Ovary (tissue), 9 donors: ENCODE results near the gene ZNF777. TPM values are rescaled to one million over a fixed set of nuclear protein-coding genes. Genes with fewer than 3 reads are reported as not detected.

Source experiments
- DNase-seq, 5 donors: peaks; one replicate each; pipeline ENCODE4 v3.0.0-alpha.2; 2019 to 2020
- H3K27ac ChIP-seq, 2 donors: fragments of 200-600 bp; one replicate each; pipeline versions ENCODE4 v1.5.1 to v1.8.0; 2019 to 2022
- H3K27me3 ChIP-seq: fragments of 200-600 bp; one replicate; pipeline ENCODE4 v1.8.0; 2022
- H3K36me3 ChIP-seq: fragments of 200-600 bp; sonication (generic); one replicate; pipeline ENCODE4 v1.5.1; 2019
- H3K4me1 ChIP-seq: one replicate; pipeline ENCODE4 v1.8.1; 2013; ENCODE audit warnings: mild to moderate bottlenecking, moderate library complexity; ENCODE audit not compliant: insufficient read depth
- H3K4me3 ChIP-seq: fragments of 200-600 bp; sonication (generic); one replicate; pipeline ENCODE4 v1.5.1; 2017
- H3K9me3 ChIP-seq, 2 donors: fragments of 200-600 bp in 1 of 2; sonication (generic) in 1 of 2; one replicate each; pipeline versions ENCODE4 v1.5.1 to v1.8.1; 2013 to 2019; ENCODE audit warnings: mild to moderate bottlenecking in 1 of 2, moderate library complexity in 1 of 2
- EP300 ChIP-seq: sonication (generic); formaldehyde crosslinking; IDR thresholded peaks from one replicate; pipeline ENCODE4 v1.6.1; 2017; ENCODE audit warnings: antibody characterized with exemption
- POLR2A ChIP-seq: fragments of 450-650 bp; IDR thresholded peaks from one replicate; pipeline ENCODE4 v1.6.1; 2017; ENCODE audit warnings: antibody characterized with exemption, mild to moderate bottlenecking, moderate library complexity
- WGBS, 3 donors: extraction: QIAGEN DNeasy Blood & Tissue Kit in 1 of 3; methylation state at CpG; one replicate each; pipeline versions ENCODE4 v1.1.5 to v1.1.7; 2013 to 2017; 5-methylcytosine and 5-hydroxymethylcytosine counted together
- intact Hi-C, 4 donors: fragments of 100-400 bp; cut with DNase I; formaldehyde crosslinking; loops; one replicate each; pipeline versions ENCODE4 v1.11.0 to v1.15.1; 2022 to 2023
- polyA plus RNA-seq, 2 donors: library from polyadenylated mRNA; stranded (reverse); fragments of 200-250 nt in 1 of 2; fragments of 350-450 nt in 1 of 2; fragmentation: Illumina TruSeq in 1 of 2; extraction: RNeasy Lipid Tissue Mini Kit (QIAGEN cat#74804) in 1 of 2; gene quantifications; one replicate each; pipeline ENCODE4 v1.2.3, GENCODE V29; 2013 to 2014
- total RNA-seq, 7 donors: library from RNA; depleted of rRNA in 2 of 7; stranded (reverse); fragments of >200 nt in 2 of 7; fragmentation: NEBNext Ultra II Directional in 3 of 7; extraction: Animal tissue kit (Norgen Biotek cat#: 25700) in 3 of 7; gene quantifications; one replicate each; pipeline versions ENCODE4 v1.1.0 to v1.2.4, GENCODE V29; 2016 to 2023
- TF ChIP-seq, protein P1 (sequence below), 3 donors: fragments of 450-650 bp in 2 of 3; fragments of 200-600 bp in 1 of 3; IDR thresholded peaks; one replicate each; pipeline versions ENCODE4 v1.5.1 to v1.8.0; 2016 to 2022; ENCODE audit warnings: antibody characterized with exemption in 3 of 3, mild to moderate bottlenecking in 1 of 3
- donor health status: DM: no; HTN: no; CAD: no; lungs with moderate emphysema.
- donor health status: DM: no; HTN: no; CAD: no.
- donor health status: Bipolar disorder and iron deficiency.
- donor health status: DM: yes; HTN: yes; CAD: no.
- donor health status: DM: no; HTN: no; CAD: no.
- donor health status: DM: yes; HTN: yes; CAD: no.

The ZNF777 gene
- total and polyA plus RNA-seq, 9 donors, result 3.8 to 20.4 (median 13.8) TPM

DNA sequence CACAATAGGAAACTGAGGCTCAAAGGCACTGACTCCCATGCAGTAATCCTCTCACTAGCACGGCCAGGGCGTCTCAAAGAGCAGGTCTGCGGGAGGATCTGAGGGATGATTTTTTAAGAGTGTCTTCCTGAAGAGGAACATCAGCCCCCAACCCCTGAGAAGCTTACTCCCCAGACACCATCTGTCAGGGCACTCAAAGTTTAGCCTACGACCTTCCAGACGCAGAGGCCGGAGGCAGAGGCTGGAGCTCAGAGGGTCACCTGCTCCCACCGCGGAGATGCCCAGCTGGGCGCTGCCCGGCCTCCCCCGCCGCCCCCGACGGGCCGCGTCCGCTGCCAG, 1.7 kb downstream of the ZNF777 start:
- peak overlapping the region; percentile 39 to 50 for H3K27ac ChIP-seq

GRCh38 chr7:149458235-149458634, 2.6 kb downstream of the ZNF777 start:
- intact Hi-C loops, result no loop called here
- WGBS, 3 donors, result 80 to 84% (median 82%) methylated on average over 3 of the region's 3 CpGs
- DNase-seq, result no peak
- Histone ChIP-seq H3K9me3 (no peaks in the 10 kb centered on the region), H3K36me3 (no peaks in the 10 kb centered on the region), H3K27ac (no peak overlapping the region), H3K4me3 (no peak overlapping the region), H3K27me3 (no peaks in the 10 kb centered on the region), H3K4me1 (peaks cover 9% of the 10 kb centered on the region)
- TF ChIP-seq POLR2A (no peak), EP300 (no peak)
- TF ChIP-seq, protein P1, sequence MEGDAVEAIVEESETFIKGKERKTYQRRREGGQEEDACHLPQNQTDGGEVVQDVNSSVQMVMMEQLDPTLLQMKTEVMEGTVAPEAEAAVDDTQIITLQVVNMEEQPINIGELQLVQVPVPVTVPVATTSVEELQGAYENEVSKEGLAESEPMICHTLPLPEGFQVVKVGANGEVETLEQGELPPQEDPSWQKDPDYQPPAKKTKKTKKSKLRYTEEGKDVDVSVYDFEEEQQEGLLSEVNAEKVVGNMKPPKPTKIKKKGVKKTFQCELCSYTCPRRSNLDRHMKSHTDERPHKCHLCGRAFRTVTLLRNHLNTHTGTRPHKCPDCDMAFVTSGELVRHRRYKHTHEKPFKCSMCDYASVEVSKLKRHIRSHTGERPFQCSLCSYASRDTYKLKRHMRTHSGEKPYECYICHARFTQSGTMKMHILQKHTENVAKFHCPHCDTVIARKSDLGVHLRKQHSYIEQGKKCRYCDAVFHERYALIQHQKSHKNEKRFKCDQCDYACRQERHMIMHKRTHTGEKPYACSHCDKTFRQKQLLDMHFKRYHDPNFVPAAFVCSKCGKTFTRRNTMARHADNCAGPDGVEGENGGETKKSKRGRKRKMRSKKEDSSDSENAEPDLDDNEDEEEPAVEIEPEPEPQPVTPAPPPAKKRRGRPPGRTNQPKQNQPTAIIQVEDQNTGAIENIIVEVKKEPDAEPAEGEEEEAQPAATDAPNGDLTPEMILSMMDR (IDR thresholded peaks at IDR 0.05), result no peak

More for the DNA sequence above, 1.7 kb downstream of the ZNF777 start:
- intact Hi-C loops, result no loop called here
- TF ChIP-seq POLR2A (no peak), EP300 (no peak)
- TF ChIP-seq, protein P1 (IDR thresholded peaks at IDR 0.05), result no peak
- Histone ChIP-seq H3K27me3 (no peaks in the 10 kb centered on the region), H3K4me3 (peak overlapping the region; percentile 56), H3K9me3 (no peaks in the 10 kb centered on the region), H3K36me3 (no peaks in the 10 kb centered on the region), H3K4me1 (peaks cover 9% of the 10 kb centered on the region)
- 5 to 10% (median 7%) methylated on average over 15 to 17 of the region's 17 CpGs for WGBS, 3 donors
- DNase-seq, result no peak

DNA sequence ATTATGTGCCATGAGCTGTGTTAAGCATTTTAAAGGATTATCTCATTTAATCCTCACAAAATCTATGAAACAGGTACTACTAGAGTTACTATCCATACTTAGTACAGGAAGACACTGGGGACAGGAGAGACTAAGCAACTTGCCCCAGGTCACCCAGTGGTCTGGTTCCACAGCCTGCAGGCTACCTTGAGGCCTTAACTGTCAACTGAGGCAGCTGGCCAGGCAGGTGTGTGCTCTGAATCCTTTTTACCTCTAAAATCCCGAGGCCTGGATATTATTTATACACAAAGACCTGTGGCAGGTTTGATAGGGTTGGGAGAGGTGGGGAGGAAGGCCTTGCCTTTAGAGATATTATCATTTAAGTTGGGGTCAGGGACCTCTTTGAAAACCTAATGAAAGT, 3.1 kb downstream of the ZNF777 start:
- 72 to 84% (median 83%) methylated on average over 1 of the region's 1 CpG for WGBS, 3 donors
- no peak for DNase-seq
- TF ChIP-seq, protein P1 (IDR thresholded peaks at IDR 0.05), result no peak
- TF ChIP-seq POLR2A (no peak), EP300 (no peak)
- H3K27me3 ChIP-seq, result no peaks in the 10 kb centered on the region
- no peak overlapping the region for H3K4me3 ChIP-seq
- no peak overlapping the region for H3K27ac ChIP-seq
- no peaks in the 10 kb centered on the region for H3K9me3 ChIP-seq
- no peaks in the 10 kb centered on the region for H3K36me3 ChIP-seq
- peaks cover 9% of the 10 kb centered on the region for H3K4me1 ChIP-seq
- intact Hi-C loops, result no loop called here

DNA sequence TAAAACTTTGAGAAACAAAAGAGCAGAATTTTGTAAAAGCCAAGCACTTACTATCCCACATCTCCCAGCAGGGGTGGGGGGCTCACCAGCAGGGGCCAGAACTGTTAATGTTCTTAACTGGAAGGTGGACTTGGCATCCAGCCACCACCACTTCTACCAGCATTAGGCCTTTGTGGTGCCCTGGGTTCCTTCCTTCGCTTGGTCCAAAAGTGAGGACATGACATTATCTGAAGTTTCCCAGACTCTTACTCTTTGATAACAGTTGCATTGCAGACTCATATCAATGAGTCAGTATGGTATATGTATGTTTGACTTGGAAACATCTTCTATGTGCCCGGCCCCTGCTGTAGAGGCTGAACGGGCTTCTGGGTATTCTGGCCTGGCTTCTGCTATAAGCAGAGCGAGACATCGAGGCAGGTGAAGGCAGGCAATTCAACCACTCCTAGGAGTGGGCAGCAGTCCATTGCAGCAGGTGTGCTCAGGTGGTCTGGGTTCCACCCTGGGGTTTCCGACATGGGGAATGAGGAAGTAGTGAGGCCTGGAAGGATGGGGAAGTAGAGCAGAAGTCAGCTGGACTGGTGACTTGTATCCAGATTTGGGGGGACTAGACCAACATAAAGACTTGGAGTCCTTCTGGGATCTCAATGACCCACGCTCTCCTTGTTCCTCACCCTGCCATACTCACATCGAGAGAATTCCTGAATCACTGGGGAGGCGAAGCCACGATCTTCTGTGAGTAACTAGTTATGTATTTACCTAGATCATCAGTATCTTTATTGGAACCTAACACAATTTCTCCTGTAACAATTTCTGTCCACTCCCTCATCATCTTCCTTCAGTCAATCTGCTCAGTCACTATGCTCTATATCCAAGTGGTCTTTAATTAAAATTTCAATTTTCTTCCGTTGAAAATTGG, 4.1 kb downstream of the ZNF777 start:
- 87 to 89% (median 87%) methylated on average over 11 of the region's 11 CpGs for WGBS, 3 donors
- Histone ChIP-seq H3K4me3 (no peak overlapping the region), H3K9me3 (no peaks in the 10 kb centered on the region), H3K27me3 (no peaks in the 10 kb centered on the region), H3K27ac (no peak overlapping the region), H3K4me1 (peaks cover 9% of the 10 kb centered on the region), H3K36me3 (no peaks in the 10 kb centered on the region)
- intact Hi-C loops, result no loop called here
- DNase-seq, result no peak
- TF ChIP-seq EP300 (no peak), POLR2A (no peak)
- TF ChIP-seq, protein P1 (IDR thresholded peaks at IDR 0.05), result no peak
